Gastroesophageal sphincter (tissue), 3 donors: Measurements from ENCODE around the gene PDGFA.

ENCODE experiments used
- CTCF ChIP-seq, 4 experiments: fragments of 200-600 bp in 2 of 4; fragments of 450-650 bp in 2 of 4; sonication (generic) in 1 of 4; IDR thresholded peaks; one replicate each; pipeline ENCODE4 v1.5.1; 2017 to 2019; ENCODE audit warnings: antibody characterized with exemption in 4 of 4, mild to moderate bottlenecking in 2 of 4, moderate library complexity in 2 of 4
- EP300 ChIP-seq: sonication (generic); formaldehyde crosslinking; IDR thresholded peaks from one replicate; pipeline ENCODE4 v1.6.1; 2017; ENCODE audit warnings: antibody characterized with exemption, mild to moderate bottlenecking
- POLR2A ChIP-seq, 2 donors: fragments of 450-650 bp; IDR thresholded peaks; one replicate each; pipeline ENCODE4 v1.6.1; 2017; ENCODE audit warnings: antibody characterized with exemption in 2 of 2, mild to moderate bottlenecking in 2 of 2, moderate library complexity in 1 of 2

- no peak for TF ChIP-seq EP300
- no peak for TF ChIP-seq CTCF (IDR thresholded peaks at IDR 0.05)
- TF ChIP-seq POLR2A (IDR thresholded peaks at IDR 0.05) = no peak
Measured at GRCh38 chr7:522071-522950, 2.7 kb upstream of the PDGFA start.
